ENCODE results near the gene CLDND2. TPM values are rescaled to one million over a fixed set of nuclear protein-coding genes. Genes with fewer than 3 reads are reported as not detected.

The CLDND2 gene
- total RNA-seq, 1 experiment from 2014 or later = 0.95 TPM

DNA sequence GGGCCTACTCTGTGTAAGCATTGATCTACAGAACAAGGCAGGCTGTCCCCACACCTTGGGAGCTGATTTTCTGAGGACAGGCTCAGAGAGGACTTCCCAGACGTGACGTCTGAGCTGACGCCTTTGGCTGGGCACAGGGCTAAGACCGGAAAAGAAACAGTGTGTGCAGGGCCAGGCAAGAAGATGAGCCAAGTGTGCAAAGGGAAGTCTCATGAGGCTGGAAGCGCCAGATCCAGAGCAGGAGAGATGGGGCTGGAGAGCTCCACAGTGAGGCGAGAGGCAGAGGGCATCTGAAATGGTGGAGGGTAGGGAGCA is 44.7 kb downstream of the CLDND2 start:
- ChIA-PET POLR2A (ENCODE audit: unreplicated experiment) (no interaction called here), CTCF (no interaction called here)
- BruUV-seq (replicated peaks) = no TSS peak

DNA sequence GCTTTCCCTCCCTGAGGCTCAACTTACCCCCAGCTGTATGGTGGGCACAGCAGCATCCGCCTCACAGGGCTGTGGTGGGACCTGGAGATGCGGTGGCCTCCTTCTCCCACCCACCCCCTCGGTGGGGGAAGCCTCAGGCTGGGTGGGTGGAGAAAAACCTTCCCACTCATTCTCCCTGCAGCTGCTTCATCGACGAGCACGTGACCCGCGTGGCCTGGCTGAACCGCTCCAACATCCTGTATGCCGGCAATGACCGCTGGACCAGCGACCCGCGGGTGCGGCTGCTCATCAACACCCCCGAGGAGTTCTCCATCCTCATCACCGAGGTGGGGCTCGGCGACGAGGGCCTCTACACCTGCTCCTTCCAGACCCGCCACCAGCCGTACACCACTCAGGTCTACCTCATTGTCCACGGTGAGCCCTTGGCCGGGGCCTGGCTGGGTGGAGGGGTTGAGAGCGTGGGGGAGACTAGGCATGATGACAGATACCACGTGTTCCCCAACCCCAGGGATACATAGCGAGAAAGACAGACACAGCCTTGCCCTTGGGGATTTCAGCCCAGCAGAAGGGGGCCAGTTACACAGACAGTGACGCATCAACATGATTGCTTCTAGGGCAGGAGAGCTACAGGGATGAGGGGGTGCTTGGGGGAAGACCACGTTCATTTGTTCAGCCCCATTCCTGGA is 45.2 kb downstream of the CLDND2 start:
- BruUV-seq (replicated peaks) = no TSS peak

More for the DNA sequence above, 44.7 kb downstream of the CLDND2 start:
- H3K9me3 ChIP-seq (ENCODE audit: low read length) = no peaks in the 10 kb centered on the region
- no peak overlapping the region for H3K4me2 ChIP-seq (ENCODE audit: low read length)
- no peak overlapping the region for H3K9ac ChIP-seq (ENCODE audit: low read length)
- intact Hi-C loops (cut with micrococcal nuclease) = no loop called here
- no peak overlapping the region for H2AFZ ChIP-seq (ENCODE audit: low read length)
- no peaks in the 10 kb centered on the region for H3K79me2 ChIP-seq (ENCODE audit: low read length)
- H4K20me1 ChIP-seq (ENCODE audit: low read length) = no peaks in the 10 kb centered on the region
- no peaks in the 10 kb centered on the region for H3K4me1 ChIP-seq (ENCODE audit: insufficient read depth, low read length)
- DNase-seq (no peak), ATAC-seq (no peak)
- H3K4me3 ChIP-seq (ENCODE audit: low read length) = no peak overlapping the region
- no peak for TF ChIP-seq EZH2 (IDR thresholded peaks at IDR 0.05; ENCODE audit: low read length, unreplicated experiment)
- TF ChIP-seq, protein P1, sequence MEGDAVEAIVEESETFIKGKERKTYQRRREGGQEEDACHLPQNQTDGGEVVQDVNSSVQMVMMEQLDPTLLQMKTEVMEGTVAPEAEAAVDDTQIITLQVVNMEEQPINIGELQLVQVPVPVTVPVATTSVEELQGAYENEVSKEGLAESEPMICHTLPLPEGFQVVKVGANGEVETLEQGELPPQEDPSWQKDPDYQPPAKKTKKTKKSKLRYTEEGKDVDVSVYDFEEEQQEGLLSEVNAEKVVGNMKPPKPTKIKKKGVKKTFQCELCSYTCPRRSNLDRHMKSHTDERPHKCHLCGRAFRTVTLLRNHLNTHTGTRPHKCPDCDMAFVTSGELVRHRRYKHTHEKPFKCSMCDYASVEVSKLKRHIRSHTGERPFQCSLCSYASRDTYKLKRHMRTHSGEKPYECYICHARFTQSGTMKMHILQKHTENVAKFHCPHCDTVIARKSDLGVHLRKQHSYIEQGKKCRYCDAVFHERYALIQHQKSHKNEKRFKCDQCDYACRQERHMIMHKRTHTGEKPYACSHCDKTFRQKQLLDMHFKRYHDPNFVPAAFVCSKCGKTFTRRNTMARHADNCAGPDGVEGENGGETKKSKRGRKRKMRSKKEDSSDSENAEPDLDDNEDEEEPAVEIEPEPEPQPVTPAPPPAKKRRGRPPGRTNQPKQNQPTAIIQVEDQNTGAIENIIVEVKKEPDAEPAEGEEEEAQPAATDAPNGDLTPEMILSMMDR (conservative IDR thresholded peaks at IDR 0.05; ENCODE audit: low read depth, low read length) = no peak
- TF ChIP-seq EZH2phosphoT487 (IDR thresholded peaks at IDR 0.05; ENCODE audit: borderline replicate concordance, low read length) = no peak
- no peaks in the 10 kb centered on the region for H3K9me2 ChIP-seq (replicated peaks; ENCODE audit: low read length)
- peaks cover 19% of the 10 kb centered on the region for H3K27me3 ChIP-seq (ENCODE audit: low read length)
- H3K36me3 ChIP-seq (ENCODE audit: low read depth, low read length) = no peaks in the 10 kb centered on the region
- no peak overlapping the region for H3K27ac ChIP-seq (ENCODE audit: low read length)
- no peaks in the 10 kb centered on the region for H3F3A ChIP-seq (ENCODE audit: low read length, unreplicated experiment)

DNA sequence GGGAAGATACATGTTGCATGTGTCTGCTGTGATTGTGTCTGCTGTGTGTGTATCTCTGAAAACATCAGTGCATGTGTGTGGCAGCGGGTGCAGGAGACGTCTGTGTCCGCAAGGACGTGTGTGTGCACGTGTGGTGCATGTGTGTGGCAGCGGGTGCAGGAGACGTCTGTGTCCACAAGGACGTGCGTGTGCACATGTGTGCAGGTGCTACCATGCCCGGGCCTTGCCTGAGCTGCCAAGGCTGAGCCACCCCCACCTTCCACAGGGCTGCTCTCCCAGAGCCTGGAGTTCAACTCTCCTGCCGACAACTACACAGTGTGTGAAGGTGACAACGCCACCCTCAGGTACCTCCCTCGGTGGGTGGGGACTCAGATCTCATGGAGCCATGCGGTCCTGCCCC is 47.0 kb downstream of the CLDND2 start:
- no peaks in the 10 kb centered on the region for H3K36me3 ChIP-seq (ENCODE audit: low read depth, low read length)
- no peak overlapping the region for H3K27ac ChIP-seq (ENCODE audit: low read length)
- intact Hi-C loops (cut with micrococcal nuclease) = no loop called here
- no peak overlapping the region for H2AFZ ChIP-seq (ENCODE audit: low read length)
- no peaks in the 10 kb centered on the region for H3F3A ChIP-seq (ENCODE audit: low read length, unreplicated experiment)
- H3K9me2 ChIP-seq (replicated peaks; ENCODE audit: low read length) = no peaks in the 10 kb centered on the region
- peaks cover 38% of the 10 kb centered on the region for H3K27me3 ChIP-seq (ENCODE audit: low read length)
- no peak overlapping the region for H3K9ac ChIP-seq (ENCODE audit: low read length)
- TF ChIP-seq, protein P1 (conservative IDR thresholded peaks at IDR 0.05; ENCODE audit: low read depth, low read length) = no peak
- TF ChIP-seq EZH2 (IDR thresholded peaks at IDR 0.05; ENCODE audit: low read length, unreplicated experiment) (no peak), EZH2phosphoT487 (IDR thresholded peaks at IDR 0.05; ENCODE audit: borderline replicate concordance, low read length) (no peak)
- DNase-seq (no peak), ATAC-seq (no peak)
- no peaks in the 10 kb centered on the region for H3K4me1 ChIP-seq (ENCODE audit: insufficient read depth, low read length)
- H3K4me3 ChIP-seq (ENCODE audit: low read length) = no peak overlapping the region
- H3K4me2 ChIP-seq (ENCODE audit: low read length) = no peak overlapping the region
- no peaks in the 10 kb centered on the region for H3K9me3 ChIP-seq (ENCODE audit: low read length)
- H4K20me1 ChIP-seq (ENCODE audit: low read length) = no peaks in the 10 kb centered on the region
- ChIA-PET POLR2A (ENCODE audit: unreplicated experiment) (no interaction called here), CTCF (no interaction called here)
- no TSS peak for BruUV-seq (replicated peaks)
- H3K79me2 ChIP-seq (ENCODE audit: low read length) = no peaks in the 10 kb centered on the region

More for the DNA sequence above, 45.2 kb downstream of the CLDND2 start:
- no peak overlapping the region for H2AFZ ChIP-seq (ENCODE audit: low read length)
- no peaks in the 10 kb centered on the region for H3K4me1 ChIP-seq (ENCODE audit: insufficient read depth, low read length)
- intact Hi-C loops (cut with micrococcal nuclease) = no loop called here
- DNase-seq = no peak
- POLR2A ChIA-PET (ENCODE audit: unreplicated experiment) = no interaction called here
- no peak overlapping the region for H3K4me3 ChIP-seq (ENCODE audit: low read length)
- ATAC-seq = no peak
- no peaks in the 10 kb centered on the region for H3K36me3 ChIP-seq (ENCODE audit: low read depth, low read length)
- no peak overlapping the region for H3K9ac ChIP-seq (ENCODE audit: low read length)
- H3K27me3 ChIP-seq (ENCODE audit: low read length) = peaks cover 24% of the 10 kb centered on the region
- H3K4me2 ChIP-seq (ENCODE audit: low read length) = no peak overlapping the region
- H3F3A ChIP-seq (ENCODE audit: low read length, unreplicated experiment) = no peaks in the 10 kb centered on the region
- TF ChIP-seq EZH2 (IDR thresholded peaks at IDR 0.05; ENCODE audit: low read length, unreplicated experiment) (no peak), EZH2phosphoT487 (IDR thresholded peaks at IDR 0.05; ENCODE audit: borderline replicate concordance, low read length) (no peak)
- TF ChIP-seq, protein P1 (conservative IDR thresholded peaks at IDR 0.05; ENCODE audit: low read depth, low read length) = no peak
- CTCF ChIA-PET = no interaction called here
- H3K79me2 ChIP-seq (ENCODE audit: low read length) = no peaks in the 10 kb centered on the region
- H3K9me3 ChIP-seq (ENCODE audit: low read length) = no peaks in the 10 kb centered on the region
- no peaks in the 10 kb centered on the region for H4K20me1 ChIP-seq (ENCODE audit: low read length)
- no peaks in the 10 kb centered on the region for H3K9me2 ChIP-seq (replicated peaks; ENCODE audit: low read length)
- H3K27ac ChIP-seq (ENCODE audit: low read length) = no peak overlapping the region

Data from PC-3 (cell line).